Uterus (tissue), 4 donors: ENCODE results near the gene IGFLR1. TPM values are rescaled to one million over a fixed set of nuclear protein-coding genes. Genes with fewer than 3 reads are reported as not detected.

Experiments used
- DNase-seq, 2 donors: peaks; one replicate each; pipeline ENCODE4 v3.0.0-alpha.2; 2019 to 2020
- H3K27ac ChIP-seq, 2 donors: fragments of 200-600 bp; sonication (generic); 1 replicate in 1 of 2; 2 replicates in 1 of 2; pipeline ENCODE4 v1.5.1; 2016 to 2018
- H3K27me3 ChIP-seq, 2 donors: fragments of 200-600 bp; sonication (generic); one replicate each; pipeline ENCODE4 v1.5.1; 2018 to 2019; ENCODE audit warnings: control low read depth in 1 of 2
- H3K36me3 ChIP-seq, 2 donors: fragments of 200-600 bp; sonication (generic); one replicate each; pipeline ENCODE4 v1.5.1; 2019; ENCODE audit warnings: control low read depth in 1 of 2
- H3K4me1 ChIP-seq, 2 donors: fragments of 200-600 bp; sonication (generic); one replicate each; pipeline ENCODE4 v1.5.1; 2018 to 2019; ENCODE audit warnings: control low read depth in 1 of 2
- H3K4me3 ChIP-seq, 2 donors: fragments of 200-600 bp; sonication (generic); 1 replicate in 1 of 2; 2 replicates in 1 of 2; pipeline ENCODE4 v1.5.1; 2018 to 2019; ENCODE audit warnings: mild to moderate bottlenecking in 1 of 2
- H3K9me3 ChIP-seq, 2 donors: fragments of 200-600 bp; sonication (generic); one replicate each; pipeline ENCODE4 v1.5.1; 2019; ENCODE audit warnings: control low read depth in 1 of 2
- CTCF ChIP-seq, 4 experiments: fragments of 200-600 bp in 2 of 4; fragments of 450-650 bp in 2 of 4; sonication (generic) in 2 of 4; IDR thresholded peaks; one replicate each; pipeline ENCODE4 v1.5.1; 2016 to 2019; ENCODE audit warnings: antibody characterized with exemption in 4 of 4, mild to moderate bottlenecking in 2 of 4, moderate library complexity in 1 of 4
- POLR2A ChIP-seq, 2 donors: fragments of 450-650 bp; IDR thresholded peaks; one replicate each; pipeline ENCODE4 v1.6.1; 2016; ENCODE audit warnings: antibody characterized with exemption in 2 of 2, mild to moderate bottlenecking in 1 of 2, moderate library complexity in 1 of 2
- intact Hi-C: fragments of 100-400 bp; cut with DNase I; formaldehyde crosslinking; loops from one replicate; pipeline ENCODE4 v1.15.1; 2023; ENCODE audit warnings: low total_unique reads
- total RNA-seq, 4 donors: library from RNA; depleted of rRNA in 3 of 4; stranded (reverse); fragments of >200 nt in 3 of 4; gene quantifications; one replicate each; pipeline versions ENCODE4 v1.1.0 to v1.2.4, GENCODE V29; 2014 to 2023
- donor health status: DM: yes; HTN: yes; CAD: no.

IGFLR1 gene
- total RNA-seq, 4 donors from 2014 or later, result 0.77 to 5.3 (median 2.2) TPM

- intact Hi-C loops, result no loop called here
- Histone ChIP-seq H3K36me3 (no peaks in the 10 kb centered on the region), H3K4me1 (peaks cover 0 to 17% of the 10 kb centered on the region in 2 donors), H3K27me3 (no peaks in the 10 kb centered on the region), H3K9me3 (no peaks in the 10 kb centered on the region), H3K27ac (peak within 1 kb of the TSS; percentile 98 to 99), H3K4me3 (peak within 1 kb of the TSS; percentile 94 to 96)
- TF ChIP-seq CTCF (IDR thresholded peaks at IDR 0.05) (no peak), POLR2A (IDR thresholded peaks at IDR 0.05) (peak; percentile 26 to 89)
- DNase-seq, result peak; percentile 99
These were observed 15.7 kb upstream of the IGFLR1 start, which contains the start of gene PROSER3 for GRCh38 chr19:35757749-35758608. Gene PROSER3, plus strand, starts transcription at chr19:35758176. Its CDS starts 40 bp downstream, at chr19:35758216.

- intact Hi-C loops, result no loop called here
- H3K4me3 ChIP-seq, result peak overlapping the region; percentile 94 to 96
- peak overlapping the region; percentile 98 to 99 for H3K27ac ChIP-seq
- no peaks in the 10 kb centered on the region for H3K9me3 ChIP-seq
- H3K36me3 ChIP-seq, result no peaks in the 10 kb centered on the region
- TF ChIP-seq POLR2A (IDR thresholded peaks at IDR 0.05), result peak; percentile 15 to 72
- TF ChIP-seq CTCF (IDR thresholded peaks at IDR 0.05), result peak in 2 of 4 experiments; percentile 8 to 16
- no peaks in the 10 kb centered on the region for H3K27me3 ChIP-seq
- H3K4me1 ChIP-seq, result peaks cover 0 to 17% of the 10 kb centered on the region in 2 donors
- peak; percentile 97 to 98 for DNase-seq
These were observed 15.0 kb upstream of the IGFLR1 start for GRCh38 chr19:35757231-35757748.

GRCh38 chr19:35756377-35757230, 14.4 kb upstream of the IGFLR1 start, which contains the start of gene HSPB6:
Gene HSPB6, minus strand, starts transcription at chr19:35757029. Its CDS starts 21 bp downstream, at chr19:35757008.
- Histone ChIP-seq H3K27ac (peak within 1 kb of the TSS; percentile 98 to 99), H3K4me1 (peaks cover 0 to 17% of the 10 kb centered on the region in 2 donors), H3K36me3 (no peaks in the 10 kb centered on the region), H3K9me3 (no peaks in the 10 kb centered on the region), H3K4me3 (peak within 1 kb of the TSS; percentile 94 to 96), H3K27me3 (no peaks in the 10 kb centered on the region)
- peak; percentile 82 to 91 for DNase-seq
- no peak for TF ChIP-seq CTCF (IDR thresholded peaks at IDR 0.05)
- peak; percentile 22 to 79 for TF ChIP-seq POLR2A (IDR thresholded peaks at IDR 0.05)
- intact Hi-C loops, result no loop called here

GRCh38 chr19:35755550-35756376, 13.5 kb upstream of the IGFLR1 start:
- Histone ChIP-seq H3K4me3 (peak overlapping the region; percentile 94 to 96), H3K27me3 (no peaks in the 10 kb centered on the region), H3K4me1 (peaks cover 0 to 17% of the 10 kb centered on the region in 2 donors), H3K27ac (peak overlapping the region; percentile 98 to 99), H3K36me3 (no peaks in the 10 kb centered on the region), H3K9me3 (no peaks in the 10 kb centered on the region)
- peak in 1 of 4 experiments; percentile 5 for TF ChIP-seq CTCF (IDR thresholded peaks at IDR 0.05)
- TF ChIP-seq POLR2A (IDR thresholded peaks at IDR 0.05), result peak in 1 of 2 donors; percentile 66
- peak; percentile 90 to 97 for DNase-seq
- intact Hi-C loops, result no loop called here
